Neural crest cell (in vitro differentiated cells): ENCODE data around the gene NAV2. TPM values are rescaled to one million over a fixed set of nuclear protein-coding genes. Genes with fewer than 3 reads are reported as not detected.

Experiments
- DNase-seq: peaks from one replicate; pipeline ENCODE4 v3.0.0; 2021; ENCODE audit warnings: low read depth, mixed read lengths, low spot score
- H3K27ac Mint-ChIP-seq: one replicate; pipeline ENCODE4 v1.8.0; 2021; ENCODE audit warnings: mild to moderate bottlenecking, mixed read lengths; ENCODE audit not compliant: unreplicated experiment
- H3K27me3 Mint-ChIP-seq: 2 replicates; pipeline ENCODE4 v1.8.0; 2021; ENCODE audit warnings: low read depth, mild to moderate bottlenecking, mixed read lengths
- H3K36me3 Mint-ChIP-seq: 2 replicates; pipeline ENCODE4 v1.8.0; 2021; ENCODE audit warnings: low read depth, mild to moderate bottlenecking, mixed read lengths
- H3K4me1 Mint-ChIP-seq: 2 replicates; pipeline ENCODE4 v1.8.0; 2021; ENCODE audit warnings: mixed read lengths
- H3K4me3 Mint-ChIP-seq: one replicate; pipeline ENCODE4 v1.8.0; 2021; ENCODE audit warnings: mild to moderate bottlenecking, mixed read lengths
- H3K9me3 Mint-ChIP-seq: 2 replicates; pipeline ENCODE4 v1.8.0; 2021; ENCODE audit warnings: mixed read lengths
- CTCF ChIP-seq: fragments of 200-600 bp; sonication (generic); conservative IDR thresholded peaks from 2 replicates; pipeline ENCODE4 v1.5.0; 2021; ENCODE audit warnings: antibody characterized with exemption, mild to moderate bottlenecking
- total RNA-seq: library from RNA; stranded (reverse); gene quantifications from 2 replicates; pipeline ENCODE4 v1.2.1, GENCODE V29; 2021

Gene NAV2
- total RNA-seq, 1 donor from 2014 or later = 14.1 TPM

GRCh38 chr11:19670030-19670791 is 42.4 kb upstream of the NAV2 start:
- no peaks in the 10 kb centered on the region for H3K9me3 Mint-ChIP-seq
- peaks cover 18% of the 10 kb centered on the region for H3K4me1 Mint-ChIP-seq
- DNase-seq = no peak
- no peak for TF ChIP-seq CTCF
- no peak overlapping the region for H3K4me3 Mint-ChIP-seq
- peak overlapping the region; percentile 31 for H3K27ac Mint-ChIP-seq
- no peaks in the 10 kb centered on the region for H3K36me3 Mint-ChIP-seq
- no peaks in the 10 kb centered on the region for H3K27me3 Mint-ChIP-seq

- no peak for DNase-seq
- Mint-ChIP-seq H3K4me1 (peaks cover 35% of the 10 kb centered on the region), H3K4me3 (no peak overlapping the region), H3K27me3 (no peaks in the 10 kb centered on the region), H3K9me3 (no peaks in the 10 kb centered on the region), H3K27ac (no peak overlapping the region), H3K36me3 (no peaks in the 10 kb centered on the region)
- no peak for TF ChIP-seq CTCF
Measured at GRCh38 chr11:19672586-19673206, 39.9 kb upstream of the NAV2 start.

- H3K27ac Mint-ChIP-seq = no peak overlapping the region
- DNase-seq = no peak
- H3K36me3 Mint-ChIP-seq = no peaks in the 10 kb centered on the region
- H3K4me3 Mint-ChIP-seq = no peak overlapping the region
- H3K27me3 Mint-ChIP-seq = no peaks in the 10 kb centered on the region
- TF ChIP-seq CTCF = no peak
- peaks cover 41% of the 10 kb centered on the region for H3K4me1 Mint-ChIP-seq
- H3K9me3 Mint-ChIP-seq = no peaks in the 10 kb centered on the region
Measured at GRCh38 chr11:19673924-19674729, 38.5 kb upstream of the NAV2 start.

- TF ChIP-seq CTCF = no peak
- DNase-seq = no peak
- peaks cover 46% of the 10 kb centered on the region for H3K4me1 Mint-ChIP-seq
- H3K27ac Mint-ChIP-seq = no peak overlapping the region
- no peaks in the 10 kb centered on the region for H3K9me3 Mint-ChIP-seq
- H3K36me3 Mint-ChIP-seq = no peaks in the 10 kb centered on the region
- H3K27me3 Mint-ChIP-seq = no peaks in the 10 kb centered on the region
- no peak overlapping the region for H3K4me3 Mint-ChIP-seq
Measured at GRCh38 chr11:19674836-19675235, 37.8 kb upstream of the NAV2 start.

- Mint-ChIP-seq H3K36me3 (no peaks in the 10 kb centered on the region), H3K9me3 (no peaks in the 10 kb centered on the region), H3K27me3 (peaks cover 4% of the 10 kb centered on the region), H3K27ac (no peak overlapping the region), H3K4me3 (no peak overlapping the region), H3K4me1 (peaks cover 52% of the 10 kb centered on the region)
- DNase-seq = no peak
- no peak for TF ChIP-seq CTCF
Measured at GRCh38 chr11:19675397-19675796, 37.2 kb upstream of the NAV2 start.
